BJ (cell line): ENCODE results near the gene OR5I1. TPM values are rescaled to one million over a fixed set of nuclear protein-coding genes. Genes with fewer than 3 reads are reported as not detected.
"Not testable (repeated sequence)": the region's sequence is repeated elsewhere in the genome, so short reads cannot be mapped to it uniquely, and the experiment has no call there.

Source experiments
- CTCF ChIA-PET: fragments of 350-600 bp; formaldehyde crosslinking; extraction: SDS; loops from one replicate; lab custom pipeline; 2021; ENCODE audit warnings: antibody characterized with exemption, inconsistent platforms; lab: Yijun Ruan, JAX
- POLR2A ChIA-PET: fragments of 300-600 bp; sonication (Branson Sonifier 250); formaldehyde crosslinking; extraction: SDS; loops from one replicate; lab custom pipeline; 2021; ENCODE audit warnings: antibody characterized with exemption; lab: Charles Lee
- DNase-seq: peaks from one replicate; pipeline ENCODE4 v3.0.0-alpha.2; 2011; ENCODE audit warnings: low read depth
- H3K27me3 ChIP-seq: 2 replicates; pipeline ENCODE4 v1.6.0; 2011; ENCODE audit warnings: low read length; ENCODE audit not compliant: control insufficient read depth, insufficient read depth
- H3K36me3 ChIP-seq: 2 replicates; pipeline ENCODE4 v1.5.1; 2011; ENCODE audit warnings: low read length; ENCODE audit not compliant: control insufficient read depth, insufficient read depth
- H3K4me3 ChIP-seq: 2 replicates; pipeline ENCODE4 v1.5.1; 2011; ENCODE audit warnings: low read depth, mild to moderate bottlenecking, control low read depth, low read length
- CTCF ChIP-seq: IDR thresholded peaks from 2 replicates; pipeline ENCODE4 v1.5.1; 2011; ENCODE audit warnings: low read depth, mild to moderate bottlenecking, control low read depth, inconsistent platforms, low read length, moderate library complexity; ENCODE audit not compliant: insufficient read depth
- polyA plus RNA-seq: library from polyadenylated mRNA; depleted of rRNA; stranded (reverse); fragments of >200 nt; gene quantifications from 2 replicates; pipeline ENCODE4 v1.2.3, GENCODE V29; 2011; rRNA removed

The OR5I1 gene
- polyA plus RNA-seq, 1 experiment: not detected

- ChIA-PET CTCF (no interaction called here), POLR2A (no interaction called here)
- no peaks in the 10 kb centered on the region for H3K36me3 ChIP-seq
- no peaks in the 10 kb centered on the region for H3K27me3 ChIP-seq
- no peak overlapping the region for H3K4me3 ChIP-seq
- DNase-seq: no peak
- no peak for TF ChIP-seq CTCF
Measured at GRCh38 chr11:55902308-55902707, 33.9 kb downstream of the OR5I1 start.

- ChIA-PET CTCF (no interaction called here), POLR2A (no interaction called here)
- DNase-seq: no peak
- TF ChIP-seq CTCF: no peak
- no peak overlapping the region for H3K4me3 ChIP-seq
- H3K27me3 ChIP-seq: no peaks in the 10 kb centered on the region
- H3K36me3 ChIP-seq: no peaks in the 10 kb centered on the region
Measured at GRCh38 chr11:55895216-55895615, 41.0 kb downstream of the OR5I1 start.

GRCh38 chr11:55885481-55885880, 50.7 kb downstream of the OR5I1 start:
- CTCF ChIA-PET, H3K4me3 ChIP-seq, H3K27me3 ChIP-seq, DNase-seq, H3K36me3 ChIP-seq, POLR2A ChIA-PET: not testable (repeated sequence)

Other genes with a start within 250 kb of the OR5I1 start
- not detected in 2 replicates for gene OR5D13, start 163.0 kb downstream of the OR5I1 start, polyA plus RNA-seq
- gene OR5D14, start 140.8 kb downstream of the OR5I1 start, polyA plus RNA-seq: not detected in 2 replicates
- not detected in 2 replicates for gene OR5L1, start 125.0 kb downstream of the OR5I1 start, polyA plus RNA-seq
- not detected in 2 replicates for gene OR5D18, start 116.8 kb downstream of the OR5I1 start, polyA plus RNA-seq
- gene OR5L2, start 109.2 kb downstream of the OR5I1 start, polyA plus RNA-seq: not detected in 2 replicates
- gene OR5D16, start 97.6 kb downstream of the OR5I1 start, polyA plus RNA-seq: not detected in 2 replicates
- gene TRIM51, start 53.1 kb downstream of the OR5I1 start, polyA plus RNA-seq: not detected in 2 replicates
- gene OR5W2, start 21.8 kb downstream of the OR5I1 start, polyA plus RNA-seq: not detected in 2 replicates
- gene OR10AG1, start 33.5 kb upstream of the OR5I1 start, polyA plus RNA-seq: not detected in 2 replicates
- not detected in 2 replicates for gene OR5F1, start 58.2 kb upstream of the OR5I1 start, polyA plus RNA-seq
- not detected in 2 replicates for gene OR5AS1, start 91.3 kb upstream of the OR5I1 start, polyA plus RNA-seq
- not detected in 2 replicates for gene OR8I2, start 156.9 kb upstream of the OR5I1 start, polyA plus RNA-seq
- gene OR8H2, start 167.3 kb upstream of the OR5I1 start, polyA plus RNA-seq: not detected in 2 replicates
- gene OR8H3, start 186.0 kb upstream of the OR5I1 start, polyA plus RNA-seq: not detected in 2 replicates
- gene OR8J3, start 203.8 kb upstream of the OR5I1 start, polyA plus RNA-seq: not detected in 2 replicates
- gene OR8K5, start 223.9 kb upstream of the OR5I1 start, polyA plus RNA-seq: not detected in 2 replicates
- gene OR5J2, start 240.2 kb upstream of the OR5I1 start, polyA plus RNA-seq: not detected in 2 replicates